HG03060 (cell line): ENCODE results near the gene SETD3.

Experiments
- ATAC-seq: cut with Tn5 transposase; IDR thresholded peaks from one replicate; pipeline ENCODE4 v1.9.1; 2021; ENCODE audit warnings: low read depth, moderate number of reproducible peaks; ENCODE audit not compliant: unreplicated experiment

SETD3 gene

DNA sequence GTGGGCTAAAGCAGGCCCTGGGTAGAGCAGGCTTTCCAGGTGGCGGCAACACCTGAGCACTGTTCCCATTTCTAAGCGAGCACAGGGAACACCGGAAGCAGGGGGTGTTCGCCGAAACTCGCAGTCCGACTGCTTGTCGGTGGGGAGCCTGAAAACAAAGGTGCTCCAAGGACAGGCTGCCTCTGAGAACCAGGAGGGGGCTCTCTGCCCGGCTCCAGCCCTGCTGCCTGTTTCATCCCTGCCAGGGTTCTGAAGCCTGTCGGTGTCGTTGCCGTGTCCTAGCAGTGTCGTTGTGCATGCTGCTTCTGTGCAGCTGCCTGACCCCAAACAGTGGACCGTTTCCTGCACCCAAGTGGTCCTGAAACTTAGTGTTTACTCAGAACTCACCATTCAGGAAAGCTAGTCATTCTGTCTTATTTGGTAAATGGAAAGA, 22.3 kb upstream of the SETD3 start:
- no peak for ATAC-seq

GRCh38 chr14:99497894-99498293, 17.2 kb upstream of the SETD3 start:
- ATAC-seq: no peak

DNA sequence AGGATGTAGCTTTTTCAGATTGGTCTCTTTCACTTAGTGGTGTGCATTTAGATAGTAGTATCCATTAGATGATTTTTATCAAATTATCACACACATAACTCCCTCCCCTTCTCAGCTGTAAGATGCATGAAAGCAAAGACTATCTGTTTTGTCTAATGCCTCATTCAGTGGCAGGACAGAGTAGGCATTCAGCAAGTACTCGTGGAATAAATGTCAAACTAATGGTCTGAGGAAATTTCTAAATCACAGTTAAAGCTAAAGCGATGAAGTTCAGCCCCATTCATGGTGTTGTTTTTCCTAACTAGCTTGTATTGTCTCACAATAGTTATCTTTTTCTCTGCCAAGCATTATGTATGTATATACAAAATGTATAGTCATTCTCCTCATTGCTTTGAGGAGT, 16.7 kb upstream of the SETD3 start:
- ATAC-seq: no peak

DNA sequence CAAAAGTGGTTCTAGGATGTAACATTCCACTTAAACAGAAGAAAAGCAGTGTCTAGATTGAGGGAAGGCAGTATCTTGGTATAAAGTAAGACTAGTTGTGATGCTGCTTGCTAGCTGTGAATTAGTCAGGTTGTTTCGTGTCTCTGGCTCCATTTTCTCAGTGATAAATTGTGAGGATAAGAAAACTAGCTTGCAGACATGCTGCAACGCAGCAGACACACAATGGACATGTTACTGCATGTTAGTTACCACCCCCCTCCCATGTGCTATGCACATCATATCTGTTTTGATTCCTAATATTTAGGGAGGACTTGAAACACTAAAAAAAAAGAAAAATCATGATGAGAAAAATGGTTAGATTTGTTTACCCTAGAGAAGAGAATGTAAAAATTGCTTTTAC, 3.4 kb upstream of the SETD3 start:
- no peak for ATAC-seq

DNA sequence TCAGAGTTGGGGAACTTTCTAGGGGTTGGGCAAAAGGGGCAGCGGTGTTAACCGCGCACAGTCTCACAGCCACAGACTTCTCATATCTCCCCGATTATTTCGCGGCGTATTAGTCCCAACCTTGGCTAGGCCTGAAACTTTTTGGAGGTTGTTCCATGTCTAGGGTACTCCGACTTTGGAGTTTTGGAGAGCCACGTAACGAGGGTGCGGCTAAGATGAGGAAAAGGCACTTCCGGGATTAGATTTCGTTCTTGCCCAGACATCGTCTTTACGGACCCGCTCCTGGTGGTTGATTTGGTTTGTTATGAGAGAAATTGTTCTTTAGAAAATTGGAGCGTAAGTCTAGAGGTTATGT, 1.1 kb upstream of the SETD3 start:
- no peak for ATAC-seq

DNA sequence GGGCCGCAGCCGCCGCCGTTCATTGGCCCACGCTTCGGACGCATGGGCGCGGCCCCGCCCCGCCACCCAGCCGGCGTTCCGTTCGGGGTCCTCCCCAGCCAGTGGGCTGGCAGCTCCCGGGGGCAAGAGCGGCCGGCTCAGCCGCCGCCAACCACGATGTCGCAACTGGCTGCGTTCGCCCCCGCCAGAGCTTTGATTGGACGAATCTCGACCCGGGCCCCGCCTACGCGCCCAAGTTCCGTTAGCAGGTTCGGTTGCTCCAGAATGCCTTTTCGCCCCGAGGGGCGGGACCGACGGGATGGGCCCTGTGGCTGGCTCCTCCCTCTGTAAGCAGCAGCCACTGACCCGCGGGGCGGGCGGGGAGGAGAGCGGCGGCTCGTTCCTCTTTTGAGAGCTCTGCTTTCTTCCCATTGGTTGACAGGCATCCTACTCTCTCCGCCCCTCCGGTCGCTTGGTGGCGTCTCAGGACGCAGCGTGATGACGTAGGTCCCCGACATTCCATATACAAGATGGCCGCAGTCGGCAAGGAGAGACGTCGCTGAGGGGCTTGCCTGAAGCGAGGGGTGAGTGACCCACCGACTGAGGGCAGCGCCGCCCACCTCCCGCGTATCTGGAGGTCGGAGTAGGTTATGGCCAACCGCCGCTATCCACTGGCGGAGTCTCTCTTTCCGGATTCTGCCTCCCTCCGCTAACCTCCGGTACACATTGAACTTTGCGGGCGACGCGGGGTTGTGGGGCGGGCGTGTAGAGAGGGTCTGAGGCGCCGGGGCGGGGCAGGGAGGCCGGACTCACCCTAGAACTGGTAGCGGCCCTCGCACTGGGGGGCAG, 472 bp upstream of the SETD3 start, which contains the start of gene CCNK:
CCNK (plus strand) TSS at position 493 of the 828 bp plus-strand sequence. CDS start 11,269 bp downstream, outside the sequence.
- peak; percentile 89 for ATAC-seq

DNA sequence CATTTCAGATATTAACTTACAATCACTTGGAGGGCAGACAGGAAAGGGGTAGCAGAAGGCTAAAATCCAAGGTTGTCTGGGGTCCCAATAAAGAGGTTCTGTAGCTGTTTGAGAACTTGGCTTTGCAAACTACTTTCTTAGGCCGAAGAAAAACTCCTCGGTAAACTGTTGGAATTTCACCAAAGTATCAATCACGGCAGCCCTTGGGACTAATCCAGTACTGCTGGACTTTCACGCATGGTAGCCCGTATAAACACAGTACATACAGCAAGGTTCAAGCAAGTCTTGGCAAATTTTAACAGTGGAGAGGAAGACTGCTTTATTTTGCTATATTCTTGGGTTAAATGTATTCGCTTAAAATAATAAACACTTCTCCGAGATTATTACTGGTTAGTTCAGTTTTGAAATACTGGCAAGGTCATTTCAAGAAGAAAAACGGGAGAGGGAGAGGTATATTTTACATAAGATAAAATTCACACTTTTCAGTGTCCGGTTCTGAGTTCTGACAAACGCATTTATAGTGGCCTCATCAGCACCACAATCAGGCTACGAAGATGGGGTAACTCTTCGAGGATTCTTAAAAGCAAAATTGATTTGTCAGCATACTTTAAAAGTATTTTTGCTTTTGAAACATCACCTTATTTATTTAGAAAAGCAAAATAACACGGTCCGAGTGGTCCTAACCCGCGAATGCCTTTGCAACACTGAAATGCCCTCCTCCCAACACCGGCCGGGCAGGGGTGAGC, 1.3 kb downstream of the SETD3 start:
- ATAC-seq: no peak

DNA sequence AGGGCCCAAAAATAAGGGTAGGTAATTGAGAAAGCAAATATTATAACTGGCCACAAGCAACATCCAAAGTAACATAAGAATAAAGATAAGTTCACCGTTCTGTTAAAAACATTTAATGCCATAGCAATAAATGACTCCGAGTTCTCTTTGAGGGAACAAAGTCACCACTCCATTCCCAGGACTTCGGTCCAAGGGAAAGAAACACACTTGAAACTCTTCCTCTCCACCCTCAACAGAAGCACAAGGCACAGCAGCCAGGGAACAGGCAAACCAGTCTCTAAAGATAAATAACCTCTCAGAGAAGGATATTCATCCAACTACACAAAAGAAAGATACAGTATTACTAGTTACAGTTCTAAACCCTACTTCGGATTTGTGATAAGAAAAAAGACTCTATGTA, 2.5 kb downstream of the SETD3 start:
- no peak for ATAC-seq

DNA sequence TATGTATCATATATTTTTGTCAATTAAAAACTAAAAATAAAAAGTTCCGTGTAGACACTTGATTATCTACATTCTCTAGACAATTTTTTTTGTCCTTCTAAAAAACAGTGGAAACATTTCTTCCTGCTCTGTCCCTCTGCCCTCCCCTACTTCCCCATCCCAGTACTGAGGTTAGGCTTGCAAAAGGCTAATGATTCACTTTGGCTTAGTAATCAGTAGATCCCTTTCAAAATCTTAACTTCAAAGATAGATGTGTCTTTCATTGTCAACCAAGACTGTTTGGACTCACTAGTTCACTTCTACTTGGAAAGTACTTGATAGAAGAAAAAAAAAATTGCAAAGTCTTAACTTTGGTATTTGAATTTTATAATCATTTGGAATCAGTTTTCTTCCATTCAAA, 3.8 kb downstream of the SETD3 start:
- ATAC-seq: no peak

- no peak for ATAC-seq
Measured at GRCh38 chr14:99475660-99476059, 5.0 kb downstream of the SETD3 start.

- no peak for ATAC-seq
Measured at GRCh38 chr14:99475179-99475578, 5.5 kb downstream of the SETD3 start.

DNA sequence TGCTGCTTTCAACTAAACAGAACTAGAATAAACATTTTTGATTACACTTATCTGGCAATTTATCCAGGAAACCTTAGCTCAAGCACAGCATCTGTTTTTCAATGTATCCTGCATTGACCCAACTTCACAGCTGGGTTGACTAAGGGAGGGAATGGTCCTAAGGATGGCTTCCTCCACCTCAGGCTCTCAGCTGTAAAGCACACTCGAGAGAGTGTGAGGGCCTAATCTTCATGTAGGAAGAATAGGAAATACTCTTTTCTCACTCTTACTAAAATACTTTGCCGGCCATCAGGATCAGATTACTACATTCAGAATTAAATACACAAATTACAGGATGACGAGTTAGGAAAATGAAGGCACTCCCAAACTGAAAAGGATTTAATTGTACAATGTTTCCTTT, 7.2 kb downstream of the SETD3 start:
- ATAC-seq: no peak

- ATAC-seq: no peak
Measured at GRCh38 chr14:99472937-99473336, 7.7 kb downstream of the SETD3 start.

DNA sequence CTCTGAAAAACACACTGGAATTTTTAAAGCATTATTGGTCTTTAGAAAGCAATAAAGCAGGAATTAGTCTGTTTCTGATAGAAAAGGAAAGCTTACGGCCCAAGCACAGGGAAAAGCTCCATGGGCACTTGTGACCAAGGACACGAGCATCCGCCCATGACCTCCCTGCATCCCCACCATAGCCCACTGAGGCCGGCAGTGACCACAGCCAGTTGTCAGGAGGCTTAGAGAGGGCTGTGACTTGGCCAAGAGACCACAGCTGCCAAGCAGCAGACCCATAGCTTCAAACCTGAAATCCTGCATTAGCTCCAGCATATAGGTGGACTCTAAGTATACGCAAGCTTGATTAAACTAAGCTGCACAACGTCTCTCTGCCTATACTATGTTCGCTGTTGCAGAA, 8.9 kb downstream of the SETD3 start:
- no peak for ATAC-seq

- no peak for ATAC-seq
Measured at GRCh38 chr14:99468836-99469592, 11.6 kb downstream of the SETD3 start.

- ATAC-seq: no peak
Measured at GRCh38 chr14:99468081-99468480, 12.6 kb downstream of the SETD3 start.

DNA sequence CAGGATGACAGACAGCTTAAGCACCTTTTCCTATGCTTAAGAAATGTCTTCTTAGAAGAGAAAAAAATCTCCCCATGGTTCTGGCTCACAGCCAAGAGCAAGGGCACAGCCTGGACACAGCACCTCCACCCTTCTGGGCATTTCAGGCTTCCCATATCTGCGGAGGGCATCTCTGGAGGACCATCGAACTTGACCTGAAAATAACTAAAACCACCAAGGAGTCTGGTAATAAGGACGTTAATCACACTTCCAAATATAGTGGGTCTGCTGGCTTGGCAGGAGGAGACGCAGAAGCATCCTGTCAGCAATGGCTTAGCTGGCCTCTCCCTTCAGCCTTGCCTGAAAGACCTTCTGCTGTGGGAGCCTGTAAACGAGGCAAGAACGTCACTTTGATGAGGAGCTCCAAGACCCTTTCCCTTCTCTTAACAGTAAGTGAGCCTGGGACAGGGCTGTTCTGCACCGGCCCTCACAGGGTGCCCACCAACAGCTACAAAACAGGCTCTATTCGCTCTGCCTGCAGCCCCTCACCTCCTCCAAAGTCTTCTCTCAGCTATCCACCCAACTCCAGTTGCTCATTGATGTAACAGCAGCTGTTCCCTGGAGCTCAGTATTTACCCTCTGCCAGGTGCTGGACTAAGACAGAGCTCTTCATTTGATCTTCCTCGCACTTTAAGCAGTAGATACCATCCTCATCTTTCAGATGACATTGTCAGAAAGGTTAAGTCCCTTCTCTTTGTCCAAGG, 13.2 kb downstream of the SETD3 start:
- no peak for ATAC-seq

DNA sequence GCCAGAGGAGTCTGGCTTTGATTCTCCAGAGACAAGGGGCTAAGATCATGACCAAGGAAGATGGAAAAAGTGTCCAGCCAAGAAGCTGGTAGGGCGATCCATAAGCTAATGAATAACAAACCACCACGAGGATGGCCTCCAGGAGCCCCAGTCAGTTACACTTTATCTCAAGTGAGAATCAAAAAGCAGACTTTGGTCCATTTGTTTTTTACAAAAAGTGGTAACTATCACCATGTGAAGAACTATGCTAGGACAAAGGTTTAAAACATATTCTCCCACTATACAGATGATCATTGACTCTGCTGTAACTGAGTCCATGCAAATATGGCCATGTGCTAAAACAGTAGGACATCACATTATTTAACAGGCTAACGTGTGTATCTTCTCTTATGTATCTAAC, 13.9 kb downstream of the SETD3 start:
- no peak for ATAC-seq

DNA sequence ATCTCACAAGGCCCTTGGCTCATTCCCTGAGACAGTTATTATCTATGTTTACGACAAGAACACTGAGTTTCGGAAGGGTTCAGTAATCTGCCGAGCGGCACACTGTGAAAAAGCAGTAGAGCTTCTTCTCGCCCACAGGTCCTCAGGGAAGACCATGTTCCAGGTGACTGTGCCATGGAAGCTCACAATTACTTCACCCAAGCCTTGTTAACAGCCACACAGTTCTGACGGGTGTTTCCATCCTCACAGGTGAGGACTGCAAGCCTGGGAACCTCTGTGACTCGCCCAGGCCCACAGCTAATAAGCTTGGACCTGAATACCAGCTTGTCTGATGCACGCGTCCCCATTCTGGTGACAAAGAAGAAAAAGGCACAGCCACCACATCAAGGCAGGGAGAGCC, 15.4 kb downstream of the SETD3 start:
- no peak for ATAC-seq

DNA sequence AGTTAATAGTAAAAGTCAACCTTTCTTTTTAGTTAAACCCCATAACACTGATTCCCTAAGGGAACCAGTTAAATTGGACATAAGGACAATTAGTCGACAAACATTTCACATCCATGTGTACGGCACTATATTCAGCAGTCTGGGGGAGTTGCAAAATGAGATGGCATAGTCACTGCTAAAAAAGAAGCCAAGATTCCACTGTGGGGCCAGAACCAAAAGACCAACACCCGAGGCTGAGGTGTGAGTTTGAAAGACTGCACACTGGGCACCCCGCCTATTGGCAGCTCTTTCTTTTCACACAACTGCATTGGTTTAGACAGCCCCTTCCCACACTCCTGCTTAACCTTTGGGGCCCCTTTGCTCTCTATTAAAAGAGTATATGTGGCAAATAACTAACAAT, 16.7 kb downstream of the SETD3 start:
- ATAC-seq: no peak

- ATAC-seq: no peak
Measured at GRCh38 chr14:99462210-99462609, 18.4 kb downstream of the SETD3 start.
